K562 (cell line): ENCODE data around the gene HUNK. TPM values are rescaled to one million over a fixed set of nuclear protein-coding genes. Genes with fewer than 3 reads are reported as not detected.

Source experiments
- ATAC-seq: fragments of 200-7000 bp; cut with Tn5 transposase; 3 replicates; pipeline ENCODE4 v1.9.1; 2020; ENCODE audit warnings: moderate library complexity
- BruUV-seq: library from RNA; stranded (reverse); fragments of 400-500 nt; replicated peaks from 2 replicates; lab custom pipeline; 2021; lab: Mats Ljungman, UMichigan
- CTCF ChIA-PET: fragments of 300-600 bp; formaldehyde crosslinking; extraction: SDS; loops from one replicate; lab custom pipeline; 2021; ENCODE audit warnings: low intra/inter-chr PET ratio; lab: Yijun Ruan, JAX
- POLR2A ChIA-PET: fragments of 300-600, 350-650 bp; sonication (Branson Sonifier 250); formaldehyde crosslinking; extraction: SDS; loops from one replicate; lab custom pipeline; 2021; ENCODE audit warnings: antibody characterized with exemption, inconsistent platforms; lab: Yijun Ruan, JAX
- DNase-seq, 4 experiments: peaks; one replicate each; pipeline versions ENCODE4 v3.0.0 to v3.0.0-alpha.2; 2011 to 2018; ENCODE audit warnings: low spot score in 3 of 4, mixed read lengths in 3 of 4; ENCODE audit errors: extremely low read depth in 1 of 4
- FAIRE-seq: peaks from 2 replicates; lab custom pipeline; 2011; peaks lifted over from hg19 to GRCh38; lab: Jason Lieb, UNC
- H2AFZ ChIP-seq: 2 replicates; pipeline ENCODE4 v1.6.0; 2011; ENCODE audit warnings: low read depth, low read length, control low read depth, inconsistent platforms
- H3K27ac ChIP-seq: fragments of 200-600 bp; 3 replicates; pipeline ENCODE4 v1.8.0; 2011; ENCODE audit warnings: low read depth, mild to moderate bottlenecking, control low read depth, inconsistent platforms, low read length, moderate library complexity, mixed read lengths; ENCODE audit errors: extremely low read depth
- H3K27me3 ChIP-seq, 2 experiments: fragments of 300-600 bp in 1 of 2; 2 replicates in 1 of 2; 3 replicates in 1 of 2; pipeline versions ENCODE4 v1.6.0 to v1.8.0; 2011; ENCODE audit warnings: inconsistent platforms in 2 of 2, low read length in 2 of 2, mild to moderate bottlenecking in 1 of 2, mixed read lengths in 1 of 2, moderate library complexity in 1 of 2; ENCODE audit not compliant: control insufficient read depth in 2 of 2, insufficient read depth in 2 of 2
- H3K36me3 ChIP-seq: fragments of 300-600 bp; 3 replicates; pipeline ENCODE4 v1.8.0; 2011; ENCODE audit warnings: mild to moderate bottlenecking, low read length, inconsistent platforms; ENCODE audit not compliant: control insufficient read depth, insufficient read depth
- H3K4me1 ChIP-seq, 2 experiments: fragments of 200-600 bp in 1 of 2; replicated peaks in 1 of 2; 2 replicates in 1 of 2; 3 replicates in 1 of 2; pipeline versions ENCODE4 v1.5.1 to v1.8.0; 2011; ENCODE audit warnings: inconsistent platforms in 2 of 2, low read length in 2 of 2, mild to moderate bottlenecking in 1 of 2, mixed read lengths in 1 of 2, moderate library complexity in 1 of 2; ENCODE audit not compliant: control insufficient read depth in 2 of 2, insufficient read depth in 2 of 2
- H3K4me2 ChIP-seq: 2 replicates; pipeline ENCODE4 v1.6.1; 2011; ENCODE audit warnings: low read length, control low read depth, inconsistent platforms, mixed read lengths; ENCODE audit not compliant: insufficient read depth
- H3K4me3 ChIP-seq: fragments of 200-600 bp; sonication (generic), shearing (Covaris generic); 2 replicates; pipeline ENCODE4 v1.5.1; 2016; ENCODE audit warnings: control low read depth, inconsistent platforms
- H3K79me2 ChIP-seq: fragments of 200-600 bp; 3 replicates; pipeline ENCODE4 v1.8.0; 2011; ENCODE audit warnings: low read length, inconsistent platforms; ENCODE audit not compliant: control insufficient read depth, insufficient read depth
- H3K9ac ChIP-seq, 2 experiments: 2 replicates each; pipeline versions ENCODE4 v1.6.0 to v1.6.1; 2011; ENCODE audit warnings: low read depth in 2 of 2, low read length in 2 of 2, control low read depth in 1 of 2, inconsistent platforms in 1 of 2, mild to moderate bottlenecking in 1 of 2, mixed read lengths in 1 of 2; ENCODE audit not compliant: insufficient read depth in 1 of 2
- H3K9me1 ChIP-seq: one replicate; pipeline ENCODE4 v1.6.0; 2011; ENCODE audit warnings: inconsistent platforms, mild to moderate bottlenecking, low read length, moderate library complexity; ENCODE audit not compliant: control insufficient read depth, insufficient read depth
- H3K9me3 ChIP-seq: replicated peaks from 2 replicates; pipeline ENCODE4 v1.5.1; 2011; ENCODE audit warnings: low read depth, low read length, inconsistent platforms; ENCODE audit not compliant: control insufficient read depth, insufficient read depth
- H4K20me1 ChIP-seq: replicated peaks from 2 replicates; pipeline ENCODE4 v1.6.1; 2011; ENCODE audit warnings: low read length, inconsistent platforms, mixed read lengths; ENCODE audit not compliant: control insufficient read depth, insufficient read depth
- SPI1 ChIP-seq: IDR thresholded peaks from 2 replicates; pipeline ENCODE4 v1.6.1; 2011; ENCODE audit warnings: low read depth, low read length, control low read depth, borderline replicate concordance
- TAL1 ChIP-seq: fragments of 450-650 bp; IDR thresholded peaks from 2 replicates; pipeline ENCODE4 v1.6.1; 2016; ENCODE audit warnings: mild to moderate bottlenecking
- WGBS: fragments of 100-300 bp; shearing (Covaris generic); methylation state at CpG from one replicate; pipeline ENCODE4 v1.1.6; 2016; ENCODE audit warnings: low coverage, mixed read lengths; ENCODE audit not compliant: insufficient coverage; ENCODE audit errors: missing lambda C conversion rate; 5-methylcytosine and 5-hydroxymethylcytosine counted together
- in situ Hi-C: fragments of 300-500 bp; cut with MboI; formaldehyde crosslinking; loops from 4 replicates; pipeline ENCODE4 v1.15.0; 2018; ENCODE audit warnings: inconsistent platforms, mixed read lengths
- intact Hi-C: fragments of 100-400 bp; cut with micrococcal nuclease; formaldehyde crosslinking; loops from 2 replicates; pipeline ENCODE4 v1.14.2; 2022
- polyA plus RNA-seq, 8 experiments: library from polyadenylated mRNA; depleted of rRNA in 4 of 8; stranded (reverse) in 5 of 8; unstranded in 3 of 8; fragments of >200 nt; fragmentation: Nextera tagmentation in 2 of 8; fragmentation: Illumina TruSeq in 1 of 8; extraction: Ambion mirVana in 2 of 8; extraction: Trizol in 1 of 8; gene quantifications; 2 replicates each; pipeline versions ENCODE4 v1.2.1 to v1.2.3, GENCODE V29; 2011 to 2014; ENCODE audit warnings: inconsistent platforms in 1 of 8, missing spikeins in 1 of 8
- total RNA-seq, 7 experiments: library from RNA; depleted of rRNA in 6 of 7; stranded (reverse); fragments of >200 nt in 6 of 7; fragmentation: Illumina TruSeq in 2 of 7; extraction: Trizol in 2 of 7; gene quantifications; 2 replicates each; pipeline versions ENCODE4 v1.2.1 to v1.2.3, GENCODE V29; 2011 to 2021; ENCODE audit warnings: low replicate concordance in 1 of 7
- TF ChIP-seq, protein P1 (sequence below): fragments of 450-650 bp; IDR thresholded peaks from 2 replicates; pipeline ENCODE4 v1.6.1; 2016; ENCODE audit warnings: low read depth

Gene HUNK
- total and polyA plus RNA-seq, 9 of the 15 experiments (the other 6 are each of a cell fraction or from before 2014, with no cell fraction given): not detected

DNA sequence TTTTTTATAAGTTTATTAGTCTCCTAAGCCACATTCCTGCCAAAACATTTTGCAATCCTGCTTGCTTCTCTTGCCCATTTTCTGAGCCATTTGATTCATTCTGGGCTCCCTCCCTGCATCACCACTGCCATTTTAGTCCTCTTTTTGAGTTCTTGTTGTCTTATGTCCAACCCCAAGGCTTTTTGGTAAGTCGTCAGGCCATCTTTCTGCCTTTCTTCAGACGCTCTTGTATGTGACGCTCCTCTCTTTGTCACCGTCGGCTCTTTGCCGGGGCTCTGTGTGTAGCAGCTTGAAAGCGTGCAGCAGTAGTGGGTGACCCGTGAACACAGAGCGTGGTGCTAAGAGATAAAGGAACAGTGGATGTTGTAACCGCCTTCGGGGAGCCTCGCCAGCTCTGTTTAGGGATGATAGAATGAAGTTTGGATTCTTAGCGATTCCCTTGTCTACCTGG, 14.6 kb downstream of the HUNK start (continued):
- TF ChIP-seq, protein P1, sequence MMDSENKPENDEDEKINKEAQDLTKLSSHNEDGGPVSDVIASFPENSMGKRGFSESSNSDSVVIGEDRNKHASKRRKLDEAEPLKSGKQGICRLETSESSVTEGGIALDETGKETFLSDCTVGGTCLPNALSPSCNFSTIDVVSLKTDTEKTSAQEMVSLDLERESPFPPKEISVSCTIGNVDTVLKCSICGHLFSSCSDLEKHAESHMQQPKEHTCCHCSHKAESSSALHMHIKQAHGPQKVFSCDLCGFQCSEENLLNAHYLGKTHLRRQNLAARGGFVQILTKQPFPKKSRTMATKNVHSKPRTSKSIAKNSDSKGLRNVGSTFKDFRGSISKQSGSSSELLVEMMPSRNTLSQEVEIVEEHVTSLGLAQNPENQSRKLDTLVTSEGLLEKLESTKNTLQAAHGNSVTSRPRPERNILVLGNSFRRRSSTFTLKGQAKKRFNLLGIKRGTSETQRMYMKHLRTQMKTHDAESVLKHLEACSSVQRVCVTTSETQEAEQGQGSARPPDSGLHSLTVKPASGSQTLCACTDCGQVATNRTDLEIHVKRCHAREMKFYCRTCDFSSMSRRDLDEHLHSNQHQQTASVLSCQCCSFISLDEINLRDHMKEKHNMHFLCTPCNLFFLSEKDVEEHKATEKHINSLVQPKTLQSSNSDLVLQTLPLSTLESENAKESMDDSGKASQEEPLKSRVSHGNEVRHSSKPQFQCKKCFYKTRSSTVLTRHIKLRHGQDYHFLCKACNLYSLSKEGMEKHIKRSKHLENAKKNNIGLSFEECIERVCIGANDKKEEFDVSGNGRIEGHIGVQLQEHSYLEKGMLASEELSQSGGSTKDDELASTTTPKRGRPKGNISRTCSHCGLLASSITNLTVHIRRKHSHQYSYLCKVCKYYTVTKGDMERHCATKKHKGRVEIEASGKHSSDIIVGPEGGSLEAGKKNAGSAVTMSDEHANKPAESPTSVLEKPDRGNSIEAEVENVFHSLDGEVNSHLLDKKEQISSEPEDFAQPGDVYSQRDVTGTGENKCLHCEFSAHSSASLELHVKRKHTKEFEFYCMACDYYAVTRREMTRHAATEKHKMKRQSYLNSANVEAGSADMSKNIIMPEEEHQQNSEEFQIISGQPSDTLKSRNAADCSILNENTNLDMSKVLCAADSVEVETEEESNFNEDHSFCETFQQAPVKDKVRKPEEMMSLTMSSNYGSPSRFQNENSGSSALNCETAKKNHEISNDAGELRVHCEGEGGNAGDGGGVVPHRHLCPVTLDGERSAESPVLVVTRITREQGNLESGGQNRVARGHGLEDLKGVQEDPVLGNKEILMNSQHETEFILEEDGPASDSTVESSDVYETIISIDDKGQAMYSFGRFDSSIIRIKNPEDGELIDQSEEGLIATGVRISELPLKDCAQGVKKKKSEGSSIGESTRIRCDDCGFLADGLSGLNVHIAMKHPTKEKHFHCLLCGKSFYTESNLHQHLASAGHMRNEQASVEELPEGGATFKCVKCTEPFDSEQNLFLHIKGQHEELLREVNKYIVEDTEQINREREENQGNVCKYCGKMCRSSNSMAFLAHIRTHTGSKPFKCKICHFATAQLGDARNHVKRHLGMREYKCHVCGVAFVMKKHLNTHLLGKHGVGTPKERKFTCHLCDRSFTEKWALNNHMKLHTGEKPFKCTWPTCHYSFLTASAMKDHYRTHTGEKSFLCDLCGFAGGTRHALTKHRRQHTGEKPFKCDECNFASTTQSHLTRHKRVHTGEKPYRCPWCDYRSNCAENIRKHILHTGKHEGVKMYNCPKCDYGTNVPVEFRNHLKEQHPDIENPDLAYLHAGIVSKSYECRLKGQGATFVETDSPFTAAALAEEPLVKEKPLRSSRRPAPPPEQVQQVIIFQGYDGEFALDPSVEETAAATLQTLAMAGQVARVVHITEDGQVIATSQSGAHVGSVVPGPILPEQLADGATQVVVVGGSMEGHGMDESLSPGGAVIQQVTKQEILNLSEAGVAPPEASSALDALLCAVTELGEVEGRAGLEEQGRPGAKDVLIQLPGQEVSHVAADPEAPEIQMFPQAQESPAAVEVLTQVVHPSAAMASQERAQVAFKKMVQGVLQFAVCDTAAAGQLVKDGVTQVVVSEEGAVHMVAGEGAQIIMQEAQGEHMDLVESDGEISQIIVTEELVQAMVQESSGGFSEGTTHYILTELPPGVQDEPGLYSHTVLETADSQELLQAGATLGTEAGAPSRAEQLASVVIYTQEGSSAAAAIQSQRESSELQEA: no peak
- TF ChIP-seq, all 486 proteins: peak for 13

DNA sequence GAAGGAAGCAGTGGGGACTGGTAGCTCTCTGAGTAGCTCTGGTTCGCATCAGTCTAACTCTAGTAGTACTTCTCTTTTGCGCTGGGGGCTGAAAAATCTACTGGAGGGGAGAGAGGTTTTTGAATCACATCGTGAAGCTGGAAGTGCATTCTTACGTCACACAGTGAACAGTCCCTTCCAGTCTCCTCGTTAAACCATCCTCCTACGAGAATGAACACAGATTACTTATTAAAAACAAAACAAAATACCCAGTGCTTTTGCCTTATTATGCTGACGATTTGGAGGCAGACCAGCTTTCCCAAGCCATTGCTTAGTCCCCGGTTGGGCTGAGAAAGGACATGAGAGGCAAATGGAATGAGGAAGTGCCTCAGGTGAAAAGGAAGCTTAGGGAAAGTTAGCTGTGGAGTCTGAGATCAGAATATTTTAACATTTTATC, 16.1 kb downstream of the HUNK start:
- DNase-seq: no peak
- no peak overlapping the region for H3K4me2 ChIP-seq
- H3K4me3 ChIP-seq: no peak overlapping the region
- BruUV-seq: no TSS peak
- no peak for FAIRE-seq
- H3K9me3 ChIP-seq: no peaks in the 10 kb centered on the region
- CTCF ChIA-PET: no interaction called here
- no peaks in the 10 kb centered on the region for H4K20me1 ChIP-seq
- H3K79me2 ChIP-seq: no peaks in the 10 kb centered on the region
- H3K27ac ChIP-seq: no peak overlapping the region
- H3K27me3 ChIP-seq: peaks cover 29 to 38% of the 10 kb centered on the region in 2 experiments; a peak in 4 of 5 replicates
- ATAC-seq: no peak
- in situ Hi-C loops (no loop called here), intact Hi-C loops (no loop called here)
- no peaks in the 10 kb centered on the region; a peak in 1 of 5 replicates for H3K4me1 ChIP-seq
- WGBS: 2% methylated on average over 8 of the region's 8 CpGs
- H3K9me1 ChIP-seq: no peaks in the 10 kb centered on the region
- H2AFZ ChIP-seq: no peak overlapping the region
- H3K36me3 ChIP-seq: no peaks in the 10 kb centered on the region
- no peak overlapping the region for H3K9ac ChIP-seq
- TF ChIP-seq TAL1 (no peak), SPI1 (peak; percentile 84)
- POLR2A ChIA-PET: interaction anchor here (1.3 kb wide), 1 partner anchor 9 kb away, joined by 3 read pairs; no protein-coding TSS in a partner anchor
